HCT116 (cell line): ENCODE results near the gene CSF3R. TPM values are rescaled to one million over a fixed set of nuclear protein-coding genes. Genes with fewer than 3 reads are reported as not detected.
"Not testable (repeated sequence)": the region's sequence is repeated elsewhere in the genome, so short reads cannot be mapped to it uniquely, and the experiment has no call there.

ENCODE experiments used
- ATAC-seq: fragments of 200-7000 bp; cut with Tn5 transposase; 2 replicates; pipeline ENCODE4 v1.9.1; 2020; ENCODE audit warnings: mild to moderate bottlenecking, moderate library complexity
- BruUV-seq: library from RNA; stranded (reverse); fragments of 400-500 nt; replicated peaks from 2 replicates; lab custom pipeline; 2021; lab: Mats Ljungman, UMichigan
- CTCF ChIA-PET: fragments of 300-600 bp; sonication (Branson Sonifier 250); formaldehyde crosslinking; loops from one replicate; lab custom pipeline; 2021; ENCODE audit warnings: antibody characterized with exemption; lab: Charles Lee
- POLR2A ChIA-PET: fragments of 300-600, 350-600 bp; sonication (Branson Sonifier 250); formaldehyde crosslinking; loops from one replicate; lab custom pipeline; 2021; ENCODE audit warnings: antibody characterized with exemption; lab: Charles Lee
- RAD21 ChIA-PET, 2 experiments: fragments of 300-600 bp; sonication (Branson Sonifier 250); formaldehyde crosslinking; loops; one replicate each; lab custom pipeline; 2023; ENCODE audit warnings: low total read pairs in 2 of 2; ENCODE audit not compliant: uncharacterized antibody in 2 of 2, unreplicated experiment in 2 of 2, low non-redundant PET in 1 of 2; lab: Charles Lee
- DNase-seq: peaks from one replicate; pipeline ENCODE4 v3.0.0-alpha.2; 2010; ENCODE audit warnings: low read depth, low spot score
- H2AFZ ChIP-seq: fragments of 200-600 bp; shearing (Covaris generic), sonication (generic); 2 replicates; pipeline ENCODE4 v1.6.1; 2017; ENCODE audit warnings: low read depth, mixed run types, mixed read lengths, antibody characterized with exemption, low read length; ENCODE audit not compliant: poor library complexity, severe bottlenecking
- H3K27ac ChIP-seq: 2 replicates; pipeline ENCODE4 v1.5.1; 2012; ENCODE audit warnings: low read depth, low read length
- H3K27me3 ChIP-seq: fragments of 200-600 bp; sonication (generic); 2 replicates; pipeline ENCODE4 v1.6.1; 2016; ENCODE audit warnings: mixed run types, low read length, mixed read lengths; ENCODE audit not compliant: insufficient read depth
- H3K36me3 ChIP-seq, 2 experiments: fragments of 200-500 bp in 1 of 2; fragments of 200-600 bp in 1 of 2; sonication (Bioruptor generic) in 1 of 2; sonication (generic) in 1 of 2; 2 replicates each; pipeline versions ENCODE4 v1.5.1 to v1.6.1; 2014 to 2016; ENCODE audit warnings: low read length in 2 of 2, inconsistent platforms in 1 of 2, mixed read lengths in 1 of 2, mixed run types in 1 of 2; ENCODE audit not compliant: insufficient read depth in 2 of 2, control insufficient read depth in 1 of 2
- H3K4me1 ChIP-seq, 2 experiments: fragments of 200-600 bp in 1 of 2; sonication (generic) in 1 of 2; 2 replicates each; pipeline versions ENCODE4 v1.5.1 to v1.6.1; 2012 to 2017; ENCODE audit warnings: low read length in 2 of 2, inconsistent platforms in 1 of 2, mild to moderate bottlenecking in 1 of 2, mixed read lengths in 1 of 2, mixed run types in 1 of 2, moderate library complexity in 1 of 2; ENCODE audit not compliant: insufficient read depth in 2 of 2, control insufficient read depth in 1 of 2
- H3K4me2 ChIP-seq: fragments of 200-600 bp; sonication (generic); 2 replicates; pipeline ENCODE4 v1.6.1; 2017; ENCODE audit warnings: mixed run types, low read length, mixed read lengths
- H3K4me3 ChIP-seq, 2 experiments: fragments of 200-600 bp in 1 of 2; sonication (generic) in 1 of 2; replicated peaks in 1 of 2; 2 replicates each; pipeline ENCODE4 v1.5.1; 2011 to 2016; ENCODE audit warnings: low read length in 2 of 2, control low read depth in 1 of 2, low read depth in 1 of 2, mild to moderate bottlenecking in 1 of 2, mixed read lengths in 1 of 2, mixed run types in 1 of 2
- H3K79me2 ChIP-seq: fragments of 200-600 bp; sonication (generic); 2 replicates; pipeline ENCODE4 v1.6.1; 2017; ENCODE audit warnings: mild to moderate bottlenecking, mixed run types, low read length, moderate library complexity, mixed read lengths; ENCODE audit not compliant: insufficient read depth
- H3K9ac ChIP-seq: fragments of 200-600 bp; sonication (generic); 2 replicates; pipeline ENCODE4 v1.6.1; 2016; ENCODE audit warnings: low read length, mixed read lengths
- H3K9me2 ChIP-seq: fragments of 200-600 bp; sonication (generic), shearing (Covaris generic); 2 replicates; pipeline ENCODE4 v1.6.1; 2017; ENCODE audit warnings: mixed run types, mild to moderate bottlenecking, moderate library complexity; ENCODE audit not compliant: insufficient read depth
- H3K9me3 ChIP-seq, 2 experiments: fragments of 200-500 bp in 1 of 2; fragments of 200-600 bp in 1 of 2; sonication (Bioruptor generic) in 1 of 2; sonication (generic) in 1 of 2; 2 replicates each; pipeline ENCODE4 v1.6.1; 2014 to 2017; ENCODE audit warnings: low read length in 2 of 2, mixed read lengths in 2 of 2, inconsistent platforms in 1 of 2, low read depth in 1 of 2, mild to moderate bottlenecking in 1 of 2, mixed run types in 1 of 2, moderate library complexity in 1 of 2; ENCODE audit not compliant: control insufficient read depth in 1 of 2, insufficient read depth in 1 of 2
- H4K20me1 ChIP-seq: fragments of 200-600 bp; sonication (generic), shearing (Covaris generic); 2 replicates; pipeline ENCODE4 v1.6.1; 2017; ENCODE audit warnings: mixed run types, mild to moderate bottlenecking, moderate library complexity; ENCODE audit not compliant: insufficient read depth
- CBX3 ChIP-seq: IDR thresholded peaks from 2 replicates; pipeline ENCODE4 v1.6.1; 2012; ENCODE audit warnings: low read depth
- CEBPB ChIP-seq: IDR thresholded peaks from 2 replicates; pipeline ENCODE4 v1.6.1; 2012; ENCODE audit warnings: low read depth
- EZH2 ChIP-seq: fragments of 200-600 bp; sonication (generic); IDR thresholded peaks from 2 replicates; pipeline ENCODE4 v1.6.1; 2017; ENCODE audit warnings: antibody characterized with exemption, mixed run types
- POLR2A ChIP-seq: IDR thresholded peaks from 2 replicates; pipeline ENCODE4 v1.7.0; 2011; ENCODE audit warnings: borderline replicate concordance; ENCODE audit not compliant: insufficient read depth, insufficient read length; ENCODE audit errors: extremely low read depth
- SIN3A ChIP-seq: IDR thresholded peaks from 2 replicates; pipeline ENCODE4 v1.6.1; 2012; ENCODE audit warnings: low read depth
- SP1 ChIP-seq: IDR thresholded peaks from 2 replicates; pipeline ENCODE4 v1.6.1; 2012; ENCODE audit warnings: low read depth
- TCF7L2 ChIP-seq: IDR thresholded peaks from 2 replicates; pipeline ENCODE4 v1.7.0; 2011; ENCODE audit warnings: borderline replicate concordance, inconsistent platforms; ENCODE audit not compliant: insufficient read depth, insufficient read length; ENCODE audit errors: extremely low read depth
- YY1 ChIP-seq: IDR thresholded peaks from 2 replicates; pipeline ENCODE4 v1.6.1; 2011; ENCODE audit warnings: low read length, low read depth, moderate library complexity, mild to moderate bottlenecking; ENCODE audit not compliant: insufficient replicate concordance; ENCODE audit errors: extremely low read depth
- ZNF274 ChIP-seq: fragments of 200-500 bp; sonication (Bioruptor generic); IDR thresholded peaks from 2 replicates; pipeline ENCODE4 v1.6.1; 2014; ENCODE audit warnings: mild to moderate bottlenecking, low read depth, low read length, inconsistent platforms
- intact Hi-C: fragments of 100-400 bp; cut with micrococcal nuclease; formaldehyde crosslinking; loops from 2 replicates; pipeline ENCODE4 v1.10.0; 2022
- total RNA-seq: library from RNA; stranded (reverse); gene quantifications from one replicate; pipeline ENCODE4 v1.2.1, GENCODE V29; 2021; ENCODE audit not compliant: unreplicated experiment
- TF ChIP-seq, protein P1 (sequence below): IDR thresholded peaks from 2 replicates; pipeline ENCODE4 v1.6.1; 2011; ENCODE audit warnings: mild to moderate bottlenecking, low read length, moderate library complexity; ENCODE audit not compliant: insufficient replicate concordance; ENCODE audit errors: extremely low read depth

The CSF3R gene
- total RNA-seq, 1 experiment from 2014 or later, result 0.32 TPM

DNA sequence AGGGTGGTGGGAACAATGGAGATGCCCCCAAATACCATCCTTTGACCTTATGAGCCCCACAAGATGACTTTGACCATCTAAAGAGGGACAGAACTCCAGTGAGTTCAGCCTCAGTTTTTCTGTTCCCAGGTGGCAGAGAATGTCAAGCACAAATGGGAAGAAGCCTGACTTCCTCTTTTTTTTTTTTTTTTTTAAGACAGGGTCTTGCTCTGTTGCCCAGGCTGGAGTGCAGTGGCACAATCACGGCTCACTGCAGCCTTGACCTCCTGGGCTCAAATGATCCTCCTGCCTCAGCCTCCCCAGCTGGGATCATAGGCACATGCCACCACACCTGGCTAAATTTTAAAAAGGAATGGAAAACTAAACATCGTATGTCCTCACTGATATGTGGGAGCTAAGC is 28.5 kb upstream of the CSF3R start:
- DNase-seq, intact Hi-C loops, H3K79me2 ChIP-seq, H3K4me3 ChIP-seq, H4K20me1 ChIP-seq, H3K27ac ChIP-seq, H3K9me3 ChIP-seq, H3K9ac ChIP-seq, H3K9me2 ChIP-seq, H2AFZ ChIP-seq, H3K27me3 ChIP-seq, CTCF ChIA-PET, H3K4me1 ChIP-seq, POLR2A ChIA-PET, RAD21 ChIA-PET, H3K36me3 ChIP-seq, H3K4me2 ChIP-seq, ATAC-seq, BruUV-seq: not testable (repeated sequence)

DNA sequence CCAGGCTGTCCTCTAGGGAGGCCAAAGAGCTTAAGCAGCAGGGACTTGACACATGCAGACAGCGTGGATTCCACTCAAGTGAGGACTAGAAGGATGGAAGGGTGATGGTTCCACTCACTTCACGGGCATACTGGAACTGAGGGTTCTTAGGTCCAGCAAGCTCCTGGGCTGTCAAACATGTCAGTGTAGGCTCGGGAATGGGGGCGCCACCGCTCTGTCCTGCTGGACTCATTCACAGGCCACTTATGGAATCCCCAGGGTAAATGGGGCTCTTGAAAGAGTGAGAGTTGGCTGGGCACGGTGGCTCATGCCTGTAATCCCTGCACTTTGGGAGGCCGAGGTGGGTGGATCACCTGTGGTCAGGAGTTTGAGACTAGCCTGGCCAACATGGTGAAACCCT is 27.7 kb upstream of the CSF3R start:
- Histone ChIP-seq H3K79me2 (no peaks in the 10 kb centered on the region), H3K9me3 (no peaks in the 10 kb centered on the region), H3K36me3 (no peaks in the 10 kb centered on the region), H3K27ac (no peak overlapping the region), H3K4me2 (no peak overlapping the region), H3K4me1 (peaks cover 0 to 5% of the 10 kb centered on the region in 2 experiments; a peak in 2 of 4 replicates), H3K9ac (no peak overlapping the region), H4K20me1 (no peaks in the 10 kb centered on the region), H3K27me3 (no peaks in the 10 kb centered on the region), H3K9me2 (no peaks in the 10 kb centered on the region), H2AFZ (no peak overlapping the region), H3K4me3 (no peak overlapping the region)
- BruUV-seq, result no TSS peak
- no peak for TF ChIP-seq CBX3
- no peak for TF ChIP-seq POLR2A
- TF ChIP-seq EZH2, result no peak
- TF ChIP-seq ZNF274, result no peak
- TF ChIP-seq SP1, result no peak
- TF ChIP-seq YY1, result no peak
- no peak for TF ChIP-seq TCF7L2
- TF ChIP-seq, protein P1, sequence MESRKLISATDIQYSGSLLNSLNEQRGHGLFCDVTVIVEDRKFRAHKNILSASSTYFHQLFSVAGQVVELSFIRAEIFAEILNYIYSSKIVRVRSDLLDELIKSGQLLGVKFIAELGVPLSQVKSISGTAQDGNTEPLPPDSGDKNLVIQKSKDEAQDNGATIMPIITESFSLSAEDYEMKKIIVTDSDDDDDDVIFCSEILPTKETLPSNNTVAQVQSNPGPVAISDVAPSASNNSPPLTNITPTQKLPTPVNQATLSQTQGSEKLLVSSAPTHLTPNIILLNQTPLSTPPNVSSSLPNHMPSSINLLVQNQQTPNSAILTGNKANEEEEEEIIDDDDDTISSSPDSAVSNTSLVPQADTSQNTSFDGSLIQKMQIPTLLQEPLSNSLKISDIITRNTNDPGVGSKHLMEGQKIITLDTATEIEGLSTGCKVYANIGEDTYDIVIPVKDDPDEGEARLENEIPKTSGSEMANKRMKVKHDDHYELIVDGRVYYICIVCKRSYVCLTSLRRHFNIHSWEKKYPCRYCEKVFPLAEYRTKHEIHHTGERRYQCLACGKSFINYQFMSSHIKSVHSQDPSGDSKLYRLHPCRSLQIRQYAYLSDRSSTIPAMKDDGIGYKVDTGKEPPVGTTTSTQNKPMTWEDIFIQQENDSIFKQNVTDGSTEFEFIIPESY, result no peak
- no peak for TF ChIP-seq SIN3A
- no peak for TF ChIP-seq CEBPB
- RAD21 ChIA-PET, result interaction anchor here in 1 of 2 experiments (0.6 kb wide), 1 partner anchor 309 kb away, joined by 4 read pairs; no protein-coding TSS in a partner anchor
- DNase-seq (no peak), ATAC-seq (no peak)
- intact Hi-C loops, result no loop called here
- POLR2A ChIA-PET, result no interaction called here
- CTCF ChIA-PET, result no interaction called here
